ENCODE data around the gene GAGE12H.
"Not testable (repeated sequence)": the region's sequence is repeated elsewhere in the genome, so short reads cannot be mapped to it uniquely, and the experiment has no call there.

Gene GAGE12H, protein sequence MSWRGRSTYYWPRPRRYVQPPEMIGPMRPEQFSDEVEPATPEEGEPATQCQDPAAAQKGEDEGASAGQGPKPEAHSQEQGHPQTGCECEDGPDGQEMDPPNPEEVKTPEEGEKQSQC

DNA sequence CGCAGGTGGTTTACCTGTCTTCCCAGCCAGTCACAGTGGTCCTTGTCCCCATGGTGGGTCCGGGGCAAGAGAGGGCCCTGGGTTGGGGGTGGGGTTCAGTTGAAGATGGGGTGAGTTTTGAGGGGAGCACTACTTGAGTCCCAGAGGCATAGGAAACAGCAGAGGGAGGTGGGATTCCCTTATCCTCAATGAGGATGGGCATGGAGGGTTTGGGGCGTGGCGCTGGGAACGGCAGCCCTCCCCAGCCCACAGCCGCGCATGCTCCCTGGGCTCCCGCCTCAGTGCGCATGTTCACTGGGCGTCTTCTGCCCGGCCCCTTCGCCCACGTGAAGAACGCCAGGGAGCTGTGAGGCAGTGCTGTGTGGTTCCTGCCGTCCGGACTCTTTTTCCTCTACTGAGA lies at the start of gene GAGE12H:
Gene GAGE12H (plus strand): TSS at position 301 of the 400 bp plus-strand sequence. CDS start 1,155 bp downstream, outside the sequence.
- H3K36me3 ChIP-seq (ENCODE audit: insufficient read depth, low read length); H3K9me3 ChIP-seq (ENCODE audit: low read length); H3K4me1 ChIP-seq (ENCODE audit: insufficient read depth, low read length); H3K9ac ChIP-seq (ENCODE audit: low read length); H3K4me3 ChIP-seq (ENCODE audit: low read depth in 1 of 2, low read length in 2 of 2); H3K27ac ChIP-seq (ENCODE audit: low read depth, low read length); H3K27me3 ChIP-seq (ENCODE audit: control insufficient read depth in 1 of 2, insufficient read depth in 2 of 2, low read length in 2 of 2): not testable (repeated sequence)

DNA sequence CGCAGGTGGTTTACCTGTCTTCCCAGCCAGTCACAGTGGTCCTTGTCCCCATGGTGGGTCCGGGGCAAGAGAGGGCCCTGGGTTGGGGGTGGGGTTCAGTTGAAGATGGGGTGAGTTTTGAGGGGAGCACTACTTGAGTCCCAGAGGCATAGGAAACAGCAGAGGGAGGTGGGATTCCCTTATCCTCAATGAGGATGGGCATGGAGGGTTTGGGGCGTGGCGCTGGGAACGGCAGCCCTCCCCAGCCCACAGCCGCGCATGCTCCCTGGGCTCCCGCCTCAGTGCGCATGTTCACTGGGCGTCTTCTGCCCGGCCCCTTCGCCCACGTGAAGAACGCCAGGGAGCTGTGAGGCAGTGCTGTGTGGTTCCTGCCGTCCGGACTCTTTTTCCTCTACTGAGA lies 47.9 kb upstream of the GAGE12H start, which contains the start of gene GAGE12C:
Gene GAGE12C (plus strand): TSS at position 301 of the 400 bp plus-strand sequence. CDS start 1,155 bp downstream, outside the sequence.
- H3K4me1 ChIP-seq (ENCODE audit: insufficient read depth, low read length); H3K9me3 ChIP-seq (ENCODE audit: low read length); H3K27me3 ChIP-seq (ENCODE audit: control insufficient read depth in 1 of 2, insufficient read depth in 2 of 2, low read length in 2 of 2); H3K4me3 ChIP-seq (ENCODE audit: low read depth in 1 of 2, low read length in 2 of 2); H3K9ac ChIP-seq (ENCODE audit: low read length); H3K27ac ChIP-seq (ENCODE audit: low read depth, low read length); H3K36me3 ChIP-seq (ENCODE audit: insufficient read depth, low read length): not testable (repeated sequence)

GRCh38 chrX:49541433-49541832 lies 38.3 kb upstream of the GAGE12H start, which contains the start of gene GAGE12D:
Gene GAGE12D, plus strand, starts transcription at chrX:49541733. Its CDS starts 1,155 bp downstream, at chrX:49542888.
- not testable (repeated sequence) for H3K4me1 ChIP-seq (ENCODE audit: insufficient read depth, low read length); H3K9me3 ChIP-seq (ENCODE audit: low read length); H3K4me3 ChIP-seq (ENCODE audit: low read depth in 1 of 2, low read length in 2 of 2); H3K9ac ChIP-seq (ENCODE audit: low read length); H3K27me3 ChIP-seq (ENCODE audit: control insufficient read depth in 1 of 2, insufficient read depth in 2 of 2, low read length in 2 of 2); H3K36me3 ChIP-seq (ENCODE audit: insufficient read depth, low read length); H3K27ac ChIP-seq (ENCODE audit: low read depth, low read length)

- not testable (repeated sequence) for H3K9ac ChIP-seq (ENCODE audit: low read length); H3K27ac ChIP-seq (ENCODE audit: low read depth, low read length); H3K4me3 ChIP-seq (ENCODE audit: low read depth in 1 of 2, low read length in 2 of 2); H3K27me3 ChIP-seq (ENCODE audit: control insufficient read depth in 1 of 2, insufficient read depth in 2 of 2, low read length in 2 of 2); H3K9me3 ChIP-seq (ENCODE audit: low read length); H3K4me1 ChIP-seq (ENCODE audit: insufficient read depth, low read length); H3K36me3 ChIP-seq (ENCODE audit: insufficient read depth, low read length)
Measured at GRCh38 chrX:49550989-49551388, 28.8 kb upstream of the GAGE12H start, which contains the start of gene GAGE12E. Gene GAGE12E, plus strand, starts transcription at chrX:49551289. Its CDS starts 1,155 bp downstream, at chrX:49552444.

DNA sequence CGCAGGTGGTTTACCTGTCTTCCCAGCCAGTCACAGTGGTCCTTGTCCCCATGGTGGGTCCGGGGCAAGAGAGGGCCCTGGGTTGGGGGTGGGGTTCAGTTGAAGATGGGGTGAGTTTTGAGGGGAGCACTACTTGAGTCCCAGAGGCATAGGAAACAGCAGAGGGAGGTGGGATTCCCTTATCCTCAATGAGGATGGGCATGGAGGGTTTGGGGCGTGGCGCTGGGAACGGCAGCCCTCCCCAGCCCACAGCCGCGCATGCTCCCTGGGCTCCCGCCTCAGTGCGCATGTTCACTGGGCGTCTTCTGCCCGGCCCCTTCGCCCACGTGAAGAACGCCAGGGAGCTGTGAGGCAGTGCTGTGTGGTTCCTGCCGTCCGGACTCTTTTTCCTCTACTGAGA lies 19.2 kb upstream of the GAGE12H start, which contains the start of gene GAGE12F:
Gene GAGE12F (plus strand): TSS at position 301 of the 400 bp plus-strand sequence. CDS start 1,155 bp downstream, outside the sequence.
- H3K9me3 ChIP-seq (ENCODE audit: low read length); H3K4me1 ChIP-seq (ENCODE audit: insufficient read depth, low read length); H3K27ac ChIP-seq (ENCODE audit: low read depth, low read length); H3K9ac ChIP-seq (ENCODE audit: low read length); H3K27me3 ChIP-seq (ENCODE audit: control insufficient read depth in 1 of 2, insufficient read depth in 2 of 2, low read length in 2 of 2); H3K36me3 ChIP-seq (ENCODE audit: insufficient read depth, low read length); H3K4me3 ChIP-seq (ENCODE audit: low read depth in 1 of 2, low read length in 2 of 2): not testable (repeated sequence)

- H3K9ac ChIP-seq (ENCODE audit: low read length); H3K36me3 ChIP-seq (ENCODE audit: insufficient read depth, low read length); H3K4me1 ChIP-seq (ENCODE audit: insufficient read depth, low read length); H3K27me3 ChIP-seq (ENCODE audit: control insufficient read depth in 1 of 2, insufficient read depth in 2 of 2, low read length in 2 of 2); H3K4me3 ChIP-seq (ENCODE audit: low read depth in 1 of 2, low read length in 2 of 2); H3K9me3 ChIP-seq (ENCODE audit: low read length); H3K27ac ChIP-seq (ENCODE audit: low read depth, low read length): not testable (repeated sequence)
Measured at GRCh38 chrX:49568728-49569127, 11.0 kb upstream of the GAGE12H start.

GRCh38 chrX:49569152-49569551 lies 10.6 kb upstream of the GAGE12H start:
- H3K4me3 ChIP-seq (ENCODE audit: low read depth in 1 of 2, low read length in 2 of 2); H3K27ac ChIP-seq (ENCODE audit: low read depth, low read length); H3K9me3 ChIP-seq (ENCODE audit: low read length); H3K4me1 ChIP-seq (ENCODE audit: insufficient read depth, low read length); H3K27me3 ChIP-seq (ENCODE audit: control insufficient read depth in 1 of 2, insufficient read depth in 2 of 2, low read length in 2 of 2); H3K36me3 ChIP-seq (ENCODE audit: insufficient read depth, low read length); H3K9ac ChIP-seq (ENCODE audit: low read length): not testable (repeated sequence)

GRCh38 chrX:49570100-49570499 lies 9.6 kb upstream of the GAGE12H start, which contains the start of gene GAGE12G:
Gene GAGE12G, plus strand, starts transcription at chrX:49570400. Its CDS starts 1,155 bp downstream, at chrX:49571555.
- not testable (repeated sequence) for H3K4me1 ChIP-seq (ENCODE audit: insufficient read depth, low read length); H3K9ac ChIP-seq (ENCODE audit: low read length); H3K4me3 ChIP-seq (ENCODE audit: low read depth in 1 of 2, low read length in 2 of 2); H3K36me3 ChIP-seq (ENCODE audit: insufficient read depth, low read length); H3K27me3 ChIP-seq (ENCODE audit: control insufficient read depth in 1 of 2, insufficient read depth in 2 of 2, low read length in 2 of 2); H3K9me3 ChIP-seq (ENCODE audit: low read length); H3K27ac ChIP-seq (ENCODE audit: low read depth, low read length)

- H3K9me3 ChIP-seq (ENCODE audit: low read length); H3K4me1 ChIP-seq (ENCODE audit: insufficient read depth, low read length); H3K9ac ChIP-seq (ENCODE audit: low read length); H3K4me3 ChIP-seq (ENCODE audit: low read depth in 1 of 2, low read length in 2 of 2); H3K27ac ChIP-seq (ENCODE audit: low read depth, low read length); H3K27me3 ChIP-seq (ENCODE audit: control insufficient read depth in 1 of 2, insufficient read depth in 2 of 2, low read length in 2 of 2); H3K36me3 ChIP-seq (ENCODE audit: insufficient read depth, low read length): not testable (repeated sequence)
Measured at GRCh38 chrX:49589196-49589595, 9.4 kb downstream of the GAGE12H start, which contains the start of gene GAGE2A. Gene GAGE2A, plus strand, starts transcription at chrX:49589496. Its CDS starts 1,155 bp downstream, at chrX:49590651.

- H3K27me3 ChIP-seq (ENCODE audit: control insufficient read depth in 1 of 2, insufficient read depth in 2 of 2, low read length in 2 of 2); H3K36me3 ChIP-seq (ENCODE audit: insufficient read depth, low read length); H3K27ac ChIP-seq (ENCODE audit: low read depth, low read length); H3K4me1 ChIP-seq (ENCODE audit: insufficient read depth, low read length); H3K9me3 ChIP-seq (ENCODE audit: low read length); H3K4me3 ChIP-seq (ENCODE audit: low read depth in 1 of 2, low read length in 2 of 2); H3K9ac ChIP-seq (ENCODE audit: low read length): not testable (repeated sequence)
Measured at GRCh38 chrX:49589769-49590478, 10.2 kb downstream of the GAGE12H start.

GRCh38 chrX:49590488-49590887 lies 10.7 kb downstream of the GAGE12H start:
- not testable (repeated sequence) for H3K4me1 ChIP-seq (ENCODE audit: insufficient read depth, low read length); H3K4me3 ChIP-seq (ENCODE audit: low read depth in 1 of 2, low read length in 2 of 2); H3K27me3 ChIP-seq (ENCODE audit: control insufficient read depth in 1 of 2, insufficient read depth in 2 of 2, low read length in 2 of 2); H3K27ac ChIP-seq (ENCODE audit: low read depth, low read length); H3K9ac ChIP-seq (ENCODE audit: low read length); H3K9me3 ChIP-seq (ENCODE audit: low read length); H3K36me3 ChIP-seq (ENCODE audit: insufficient read depth, low read length)

GRCh38 chrX:49598720-49599119 lies 19.0 kb downstream of the GAGE12H start, which contains the start of gene GAGE1:
Gene GAGE1, plus strand, starts transcription at chrX:49599020. Its CDS starts 1,155 bp downstream, at chrX:49600175.
- H3K4me1 ChIP-seq (ENCODE audit: insufficient read depth, low read length); H3K27ac ChIP-seq (ENCODE audit: low read depth, low read length); H3K9me3 ChIP-seq (ENCODE audit: low read length); H3K27me3 ChIP-seq (ENCODE audit: control insufficient read depth in 1 of 2, insufficient read depth in 2 of 2, low read length in 2 of 2); H3K36me3 ChIP-seq (ENCODE audit: insufficient read depth, low read length); H3K4me3 ChIP-seq (ENCODE audit: low read depth in 1 of 2, low read length in 2 of 2); H3K9ac ChIP-seq (ENCODE audit: low read length): not testable (repeated sequence)

All from muscle layer of colon (tissue), 2 donors.